ENCODE results near the gene PLCB1. TPM values are rescaled to one million over a fixed set of nuclear protein-coding genes. Genes with fewer than 3 reads are reported as not detected.

The PLCB1 gene
- total RNA-seq, 1 experiment from 2014 or later, result not detected

DNA sequence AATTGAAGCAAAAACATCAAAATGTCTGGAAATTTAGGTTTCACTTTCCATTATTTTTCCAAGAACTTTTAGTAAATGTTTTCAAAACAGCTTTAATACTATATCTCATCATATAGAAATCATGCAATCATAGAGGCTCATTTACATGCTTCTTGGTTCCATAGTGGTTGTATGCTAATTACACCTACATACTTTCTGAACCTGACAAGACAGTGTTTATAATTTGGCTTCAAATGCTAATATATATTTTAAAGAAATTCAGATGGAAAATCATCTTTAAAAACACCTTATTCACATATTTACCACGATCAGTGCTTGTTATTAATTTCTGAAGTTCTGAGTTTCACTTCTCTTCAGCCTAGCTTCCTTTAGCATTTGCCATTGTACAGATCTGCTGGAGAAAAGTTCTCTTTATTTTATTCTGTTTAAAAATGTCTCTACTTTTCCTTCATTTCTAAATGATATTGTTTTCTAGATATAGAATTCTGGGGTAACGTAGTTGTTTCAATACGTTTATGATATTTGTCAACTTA, 89.9 kb downstream of the PLCB1 start:
- DNase-seq, result no peak
- Histone ChIP-seq H3K4me3 (no peak overlapping the region), H3K27me3 (ENCODE audit: insufficient read depth, low read depth) (no peaks in the 10 kb centered on the region), H3K4me1 (replicated peaks; ENCODE audit: insufficient read depth) (no peaks in the 10 kb centered on the region), H3F3A (ENCODE audit: insufficient read depth, low read depth) (no peaks in the 10 kb centered on the region), H3K4me2 (no peak overlapping the region), H3K27ac (no peak overlapping the region), H3K9me3 (ENCODE audit: insufficient read depth, low read depth) (no peaks in the 10 kb centered on the region), H3K79me2 (ENCODE audit: low read depth) (no peaks in the 10 kb centered on the region), H2AFZ (no peak overlapping the region), H4K20me1 (ENCODE audit: insufficient read depth) (no peaks in the 10 kb centered on the region), H3K9me2 (ENCODE audit: insufficient read depth) (no peaks in the 10 kb centered on the region), H3K36me3 (ENCODE audit: low read depth) (no peaks in the 10 kb centered on the region)
- ChIA-PET POLR2A (ENCODE audit: unreplicated experiment) (no interaction called here), CTCF (no interaction called here)
- no TSS peak for BruUV-seq (replicated peaks)
- intact Hi-C loops (cut with micrococcal nuclease; ENCODE audit: unreplicated experiment), result no loop called here
- TF ChIP-seq, protein P1, sequence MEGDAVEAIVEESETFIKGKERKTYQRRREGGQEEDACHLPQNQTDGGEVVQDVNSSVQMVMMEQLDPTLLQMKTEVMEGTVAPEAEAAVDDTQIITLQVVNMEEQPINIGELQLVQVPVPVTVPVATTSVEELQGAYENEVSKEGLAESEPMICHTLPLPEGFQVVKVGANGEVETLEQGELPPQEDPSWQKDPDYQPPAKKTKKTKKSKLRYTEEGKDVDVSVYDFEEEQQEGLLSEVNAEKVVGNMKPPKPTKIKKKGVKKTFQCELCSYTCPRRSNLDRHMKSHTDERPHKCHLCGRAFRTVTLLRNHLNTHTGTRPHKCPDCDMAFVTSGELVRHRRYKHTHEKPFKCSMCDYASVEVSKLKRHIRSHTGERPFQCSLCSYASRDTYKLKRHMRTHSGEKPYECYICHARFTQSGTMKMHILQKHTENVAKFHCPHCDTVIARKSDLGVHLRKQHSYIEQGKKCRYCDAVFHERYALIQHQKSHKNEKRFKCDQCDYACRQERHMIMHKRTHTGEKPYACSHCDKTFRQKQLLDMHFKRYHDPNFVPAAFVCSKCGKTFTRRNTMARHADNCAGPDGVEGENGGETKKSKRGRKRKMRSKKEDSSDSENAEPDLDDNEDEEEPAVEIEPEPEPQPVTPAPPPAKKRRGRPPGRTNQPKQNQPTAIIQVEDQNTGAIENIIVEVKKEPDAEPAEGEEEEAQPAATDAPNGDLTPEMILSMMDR (conservative IDR thresholded peaks at IDR 0.05), result no peak
- TF ChIP-seq EZH2 (IDR thresholded peaks at IDR 0.05; ENCODE audit: low read depth), result no peak

DNA sequence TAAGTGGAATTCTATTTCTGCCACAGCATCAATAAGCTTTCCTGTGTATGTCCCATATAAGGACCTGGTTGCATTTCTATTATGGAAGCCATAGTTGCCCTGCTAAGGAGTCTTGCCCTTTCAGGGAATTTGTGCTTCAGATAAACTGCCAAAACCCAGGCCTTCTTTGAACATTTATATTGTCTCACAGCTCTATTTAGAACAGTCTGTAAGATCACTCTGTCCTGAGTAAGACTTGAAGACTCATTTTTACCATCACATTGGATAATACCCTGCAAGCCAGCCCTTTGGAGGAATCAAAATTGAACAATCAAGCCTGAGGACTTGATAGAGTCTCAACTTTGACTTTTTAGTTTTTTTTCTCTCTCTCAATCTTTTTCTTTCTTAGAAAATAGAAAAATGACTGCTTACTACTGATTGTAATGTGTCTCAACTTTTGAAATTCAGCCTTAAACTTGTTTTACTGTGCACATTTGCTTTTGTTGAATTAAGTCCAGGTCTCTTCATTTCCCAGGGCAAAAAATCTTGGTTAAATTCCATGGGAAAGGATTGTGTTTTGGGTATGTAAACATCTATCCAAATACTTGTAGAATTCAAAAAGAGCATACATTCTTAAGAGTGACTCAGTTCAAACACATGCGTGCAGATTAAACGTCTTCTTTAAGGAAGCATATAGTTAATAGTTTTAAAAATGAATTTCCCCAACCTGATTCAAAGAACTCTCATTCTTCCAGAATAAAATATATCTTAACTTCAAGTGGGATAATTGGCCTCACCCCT, 91.2 kb downstream of the PLCB1 start:
- Histone ChIP-seq H3K27me3 (ENCODE audit: insufficient read depth, low read depth) (no peaks in the 10 kb centered on the region), H2AFZ (no peak overlapping the region), H3K4me3 (no peak overlapping the region), H3K27ac (no peak overlapping the region), H3K36me3 (ENCODE audit: low read depth) (no peaks in the 10 kb centered on the region), H3K9me3 (ENCODE audit: insufficient read depth, low read depth) (no peaks in the 10 kb centered on the region), H4K20me1 (ENCODE audit: insufficient read depth) (no peaks in the 10 kb centered on the region), H3K4me1 (replicated peaks; ENCODE audit: insufficient read depth) (no peaks in the 10 kb centered on the region), H3F3A (ENCODE audit: insufficient read depth, low read depth) (no peaks in the 10 kb centered on the region), H3K79me2 (ENCODE audit: low read depth) (no peaks in the 10 kb centered on the region), H3K9me2 (ENCODE audit: insufficient read depth) (no peaks in the 10 kb centered on the region), H3K4me2 (no peak overlapping the region)
- no TSS peak for BruUV-seq (replicated peaks)
- ChIA-PET CTCF (no interaction called here), POLR2A (ENCODE audit: unreplicated experiment) (no interaction called here)
- no peak for TF ChIP-seq EZH2 (IDR thresholded peaks at IDR 0.05; ENCODE audit: low read depth)
- TF ChIP-seq, protein P1 (conservative IDR thresholded peaks at IDR 0.05), result no peak
- intact Hi-C loops (cut with micrococcal nuclease; ENCODE audit: unreplicated experiment), result no loop called here
- DNase-seq, result peak in 1 of 2 experiments; percentile 44

DNA sequence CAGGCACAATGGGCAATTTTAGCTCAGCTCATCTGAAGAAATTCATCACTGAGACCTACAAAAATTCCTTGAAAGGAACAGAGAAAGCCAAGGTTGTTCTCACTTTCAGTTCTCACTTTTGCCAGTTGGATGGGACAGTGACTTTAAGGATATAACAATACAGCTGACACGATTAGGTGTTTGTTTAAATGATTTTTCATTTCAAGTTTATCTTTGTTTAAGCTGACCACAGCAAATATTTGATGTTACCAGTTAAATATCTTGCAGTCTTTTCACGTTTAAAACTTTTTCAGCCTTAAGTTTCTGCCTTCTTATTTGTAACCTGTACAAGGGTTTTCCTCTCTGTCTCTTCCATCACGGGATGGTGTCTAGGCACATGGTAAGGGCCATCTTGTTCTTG, 93.6 kb downstream of the PLCB1 start:
- intact Hi-C loops (cut with micrococcal nuclease; ENCODE audit: unreplicated experiment), result no loop called here
- no peaks in the 10 kb centered on the region for H3K4me1 ChIP-seq (replicated peaks; ENCODE audit: insufficient read depth)
- TF ChIP-seq EZH2 (IDR thresholded peaks at IDR 0.05; ENCODE audit: low read depth), result no peak
- TF ChIP-seq, protein P1 (conservative IDR thresholded peaks at IDR 0.05), result no peak
- ChIA-PET POLR2A (ENCODE audit: unreplicated experiment) (no interaction called here), CTCF (no interaction called here)
- no peak overlapping the region for H2AFZ ChIP-seq
- H4K20me1 ChIP-seq (ENCODE audit: insufficient read depth), result no peaks in the 10 kb centered on the region
- no peaks in the 10 kb centered on the region for H3K9me2 ChIP-seq (ENCODE audit: insufficient read depth)
- H3K27me3 ChIP-seq (ENCODE audit: insufficient read depth, low read depth), result no peaks in the 10 kb centered on the region
- BruUV-seq (replicated peaks), result no TSS peak
- H3F3A ChIP-seq (ENCODE audit: insufficient read depth, low read depth), result no peaks in the 10 kb centered on the region
- no peak for DNase-seq
- no peak overlapping the region for H3K27ac ChIP-seq
- no peaks in the 10 kb centered on the region for H3K36me3 ChIP-seq (ENCODE audit: low read depth)
- H3K9me3 ChIP-seq (ENCODE audit: insufficient read depth, low read depth), result no peaks in the 10 kb centered on the region
- no peak overlapping the region for H3K4me2 ChIP-seq
- no peaks in the 10 kb centered on the region for H3K79me2 ChIP-seq (ENCODE audit: low read depth)
- H3K4me3 ChIP-seq, result no peak overlapping the region

All from PC-9 (cell line).